ENCODE data around the gene NECTIN2.

DNA sequence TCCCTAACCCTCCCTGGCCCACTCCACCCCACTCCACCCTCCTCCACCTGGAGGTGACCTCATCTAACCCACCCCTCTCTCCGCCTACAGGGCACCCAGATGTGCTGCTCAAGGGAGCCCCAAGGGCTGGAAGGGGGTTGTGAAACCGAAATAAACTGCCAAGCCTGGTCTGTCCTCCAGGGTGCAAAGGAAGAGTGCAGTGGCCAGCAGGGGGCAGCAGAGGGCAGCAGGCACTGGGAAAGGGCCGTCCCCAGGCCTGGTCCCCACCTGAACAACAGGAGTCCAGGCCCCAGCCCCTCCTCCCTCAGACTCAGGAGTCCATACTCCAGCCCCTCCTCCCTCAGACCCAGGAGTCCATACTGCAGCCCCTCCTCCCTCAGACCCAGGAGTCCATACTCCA is 45.6 kb upstream of the NECTIN2 start:
- TF ChIP-seq ESRRG (CRISPR knock-in tag; IDR thresholded peaks at IDR 0.05), result no peak
- TF ChIP-seq SNAI2 (CRISPR knock-in tag; IDR thresholded peaks at IDR 0.05), result no peak

Measured in SK-N-SH treated with all-trans-retinoic acid at 6 μM for 48 hours (cell line).